Panc1 (cell line): ENCODE results near the gene ZNF593OS. TPM values are rescaled to one million over a fixed set of nuclear protein-coding genes. Genes with fewer than 3 reads are reported as not detected.

Source experiments
- ATAC-seq: fragments of 200-7000 bp; cut with Tn5 transposase; 2 replicates; pipeline ENCODE4 v1.9.1; 2020; ENCODE audit warnings: mild to moderate bottlenecking, moderate library complexity
- Bru-seq: library from RNA; stranded (reverse); fragments of 400-500 nt; gene quantifications from one replicate; lab custom pipeline; 2021; lab: Mats Ljungman, UMichigan
- BruChase-seq, 2 experiments: library from RNA; stranded (reverse); fragments of 400-500 nt; gene quantifications; one replicate each; lab custom pipeline; 2021; lab: Mats Ljungman, UMichigan
- BruUV-seq: library from RNA; stranded (reverse); fragments of 400-500 nt; replicated peaks from 2 replicates; lab custom pipeline; 2021; lab: Mats Ljungman, UMichigan
- CTCF ChIA-PET: fragments of 300-600 bp; sonication (Branson Sonifier 250); formaldehyde crosslinking; loops from one replicate; lab custom pipeline; 2022; ENCODE audit warnings: antibody characterized with exemption; lab: Charles Lee
- POLR2A ChIA-PET: fragments of 300-600 bp; sonication (Branson Sonifier 250); formaldehyde crosslinking; loops from one replicate; lab custom pipeline; 2022; ENCODE audit warnings: antibody characterized with exemption; lab: Charles Lee
- DNase-seq: peaks from one replicate; pipeline ENCODE4 v3.0.0-alpha.2; 2010; ENCODE audit warnings: low read depth, low spot score
- H3K27ac ChIP-seq: 2 replicates; pipeline ENCODE4 v1.5.1; 2011; ENCODE audit warnings: mild to moderate bottlenecking, low read length, inconsistent platforms
- H3K27me3 ChIP-seq: fragments of 200-500 bp; sonication (Bioruptor generic); 2 replicates; pipeline ENCODE4 v1.6.0; 2014; ENCODE audit warnings: low read length, inconsistent platforms; ENCODE audit not compliant: control insufficient read depth, insufficient read depth
- H3K36me3 ChIP-seq: fragments of 200-500 bp; sonication (Bioruptor generic); 2 replicates; pipeline ENCODE4 v1.5.1; 2014; ENCODE audit warnings: inconsistent platforms, mild to moderate bottlenecking, low read length, moderate library complexity; ENCODE audit not compliant: control insufficient read depth, insufficient read depth
- H3K4me1 ChIP-seq: 2 replicates; pipeline ENCODE4 v1.5.1; 2011; ENCODE audit warnings: inconsistent platforms, mild to moderate bottlenecking, low read length, moderate library complexity; ENCODE audit not compliant: control insufficient read depth, insufficient read depth
- H3K4me3 ChIP-seq, 2 experiments: 2 replicates each; pipeline ENCODE4 v1.5.1; 2011 to 2012; ENCODE audit warnings: low read depth in 2 of 2, low read length in 2 of 2, mild to moderate bottlenecking in 2 of 2, inconsistent platforms in 1 of 2, moderate library complexity in 1 of 2
- H3K9me3 ChIP-seq: fragments of 200-500 bp; sonication (Bioruptor generic); 2 replicates; pipeline ENCODE4 v1.5.1; 2014; ENCODE audit warnings: low read depth, mild to moderate bottlenecking, inconsistent platforms, low read length, moderate library complexity; ENCODE audit not compliant: control insufficient read depth, insufficient read depth
- CTCF ChIP-seq: fragments of 450-650 bp; IDR thresholded peaks from 2 replicates; pipeline ENCODE4 v1.5.1; 2017; ENCODE audit warnings: mild to moderate bottlenecking
- POLR2AphosphoS5 ChIP-seq: IDR thresholded peaks from 2 replicates; pipeline ENCODE4 v1.6.1; 2012; ENCODE audit warnings: mild to moderate bottlenecking, low read depth, low read length, moderate library complexity
- REST ChIP-seq, 2 experiments: IDR thresholded peaks; 2 replicates each; pipeline ENCODE4 v1.6.1; 2011 to 2012; ENCODE audit warnings: low read depth in 2 of 2, control low read depth in 1 of 2, low read length in 1 of 2, mild to moderate bottlenecking in 1 of 2, moderate library complexity in 1 of 2; ENCODE audit not compliant: insufficient read depth in 1 of 2
- SIN3A ChIP-seq: IDR thresholded peaks from 2 replicates; pipeline ENCODE4 v1.6.1; 2012; ENCODE audit warnings: low read depth, mild to moderate bottlenecking, low read length, moderate library complexity, borderline replicate concordance; ENCODE audit not compliant: insufficient read depth
- TCF7L2 ChIP-seq: IDR thresholded peaks from 2 replicates; pipeline ENCODE4 v1.6.1; 2011; ENCODE audit warnings: mild to moderate bottlenecking, low read depth, low read length, inconsistent platforms
- in situ Hi-C: cut with HindIII; loops from 2 replicates; pipeline ENCODE4 v1.10.0; 2016; ENCODE audit warnings: low sequenced_read_pairs, low pct_unique_long_range_greater_than_20kb
- intact Hi-C: fragments of 100-400 bp; cut with micrococcal nuclease; formaldehyde crosslinking; loops from one replicate; pipeline ENCODE4 v1.10.0; 2022; ENCODE audit not compliant: unreplicated experiment
- long read RNA-seq: library from polyadenylated mRNA; unstranded; transcript quantifications from one replicate; pipeline ENCODE4 v2.0.0, GENCODE V29; 2021; ENCODE audit not compliant: unreplicated experiment
- polyA plus RNA-seq: library from polyadenylated mRNA; unstranded; fragments of >200 nt; gene quantifications from one replicate; pipeline ENCODE4 v1.2.1, GENCODE V29; 2012; ENCODE audit warnings: missing spikeins; ENCODE audit not compliant: insufficient read length
- total RNA-seq: library from RNA; stranded (reverse); gene quantifications from one replicate; pipeline ENCODE4 v1.2.1, GENCODE V29; 2021; ENCODE audit not compliant: unreplicated experiment

Gene ZNF593OS
- total RNA-seq (not detected), Bru-seq, nascent RNA (percentile 17 among the genes with signal in this experiment), BruChase-seq, experiment 1, labeled RNA remaining after a 2-hour chase (not detected), BruChase-seq, experiment 2, labeled RNA remaining after a 6-hour chase (not detected)
- polyA plus RNA-seq: not detected
- long read RNA-seq: 0 reads

- intact Hi-C loops: no loop called here
- peaks cover 17% of the 10 kb centered on the region for H3K4me1 ChIP-seq
- H3K4me3 ChIP-seq: peak within 1 kb of the TSS; percentile 87 to 95
- no peaks in the 10 kb centered on the region for H3K9me3 ChIP-seq
- CTCF ChIA-PET: no interaction called here
- peak within 1 kb of the TSS; percentile 93 for H3K27ac ChIP-seq
- DNase-seq: no peak
- ATAC-seq: no peak
- in situ Hi-C loops: no loop called here
- TF ChIP-seq CTCF (no peak), SIN3A (no peak), REST (IDR thresholded peaks at IDR 0.05; ENCODE audit: insufficient read depth in 1 of 2, low read depth in 2 of 2, low read length in 1 of 2) (no peak), TCF7L2 (no peak), POLR2AphosphoS5 (no peak)
- no peaks in the 10 kb centered on the region; the same call in 1 of the 2 replicates for H3K36me3 ChIP-seq
- no TSS peak for BruUV-seq
- POLR2A ChIA-PET: interaction anchor here (0.6 kb wide), 1 partner anchor 52 kb away, joined by 4 read pairs; no protein-coding TSS in a partner anchor
- no peaks in the 10 kb centered on the region for H3K27me3 ChIP-seq
These were observed at the start of gene ZNF593OS for GRCh38 chr1:26171084-26172072. Gene ZNF593OS, minus strand, starts transcription at chr1:26171832. Its CDS starts 171 bp downstream, at chr1:26171661.

GRCh38 chr1:26221094-26221493, 49.5 kb upstream of the ZNF593OS start:
- ChIA-PET POLR2A (no interaction called here), CTCF (no interaction called here)
- no TSS peak for BruUV-seq
- in situ Hi-C loops (no loop called here), intact Hi-C loops (no loop called here)
- H3K36me3 ChIP-seq: no peaks in the 10 kb centered on the region
- no peak for DNase-seq
- H3K27me3 ChIP-seq: no peaks in the 10 kb centered on the region
- ATAC-seq: no peak
- no peak overlapping the region for H3K4me3 ChIP-seq
- no peak overlapping the region for H3K27ac ChIP-seq
- H3K9me3 ChIP-seq: no peaks in the 10 kb centered on the region
- TF ChIP-seq POLR2AphosphoS5 (no peak), REST (IDR thresholded peaks at IDR 0.05; ENCODE audit: insufficient read depth in 1 of 2, low read depth in 2 of 2, low read length in 1 of 2) (no peak), CTCF (no peak), SIN3A (no peak), TCF7L2 (no peak)
- no peaks in the 10 kb centered on the region; the same call in 1 of the 2 replicates for H3K4me1 ChIP-seq
